GM19397 (cell line): Measurements from ENCODE around the gene RNF169.

ENCODE experiments used
- ATAC-seq: cut with Tn5 transposase; IDR thresholded peaks from one replicate; pipeline ENCODE4 v1.9.1; 2021; ENCODE audit warnings: mild to moderate bottlenecking, moderate library complexity; ENCODE audit not compliant: unreplicated experiment

Gene RNF169

DNA sequence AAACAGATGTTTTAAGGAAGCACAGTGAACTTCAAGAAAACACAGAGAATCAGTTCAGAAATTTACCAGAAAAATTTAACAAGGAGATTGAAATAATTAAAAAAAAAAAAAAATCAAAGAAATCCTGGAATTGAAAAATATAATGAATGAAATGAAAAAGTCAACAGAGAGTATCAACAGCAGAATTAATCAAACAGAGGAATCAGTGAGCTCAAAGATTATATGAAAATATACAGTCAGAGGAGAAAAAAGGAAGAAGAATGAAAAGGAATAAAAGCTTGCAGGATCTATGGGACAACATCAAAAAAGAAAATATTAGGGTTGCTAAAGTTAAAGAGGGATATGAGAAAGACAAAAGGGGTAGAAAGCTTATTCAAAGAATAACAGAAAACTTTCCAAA is 117.9 kb downstream of the RNF169 start:
- no peak for ATAC-seq

DNA sequence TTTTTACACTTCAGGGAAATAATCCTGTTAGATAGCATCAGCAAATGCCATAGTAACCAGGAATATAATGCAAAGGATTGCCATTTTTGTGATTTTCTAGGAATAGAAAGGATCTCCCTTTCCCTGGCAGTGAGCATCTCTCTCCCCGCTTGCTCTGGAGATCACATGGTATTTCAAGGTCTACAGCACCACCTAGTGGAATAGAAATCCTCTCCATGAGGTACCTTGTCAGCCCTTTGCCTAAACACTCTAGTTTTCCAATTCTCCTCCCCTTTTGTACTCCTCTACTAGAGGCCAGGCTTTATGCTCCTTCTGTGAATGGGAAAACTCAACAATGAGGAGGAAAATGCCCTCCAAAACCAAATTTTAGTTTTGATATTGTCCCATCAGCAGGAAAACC is 121.8 kb downstream of the RNF169 start:
- ATAC-seq: no peak

DNA sequence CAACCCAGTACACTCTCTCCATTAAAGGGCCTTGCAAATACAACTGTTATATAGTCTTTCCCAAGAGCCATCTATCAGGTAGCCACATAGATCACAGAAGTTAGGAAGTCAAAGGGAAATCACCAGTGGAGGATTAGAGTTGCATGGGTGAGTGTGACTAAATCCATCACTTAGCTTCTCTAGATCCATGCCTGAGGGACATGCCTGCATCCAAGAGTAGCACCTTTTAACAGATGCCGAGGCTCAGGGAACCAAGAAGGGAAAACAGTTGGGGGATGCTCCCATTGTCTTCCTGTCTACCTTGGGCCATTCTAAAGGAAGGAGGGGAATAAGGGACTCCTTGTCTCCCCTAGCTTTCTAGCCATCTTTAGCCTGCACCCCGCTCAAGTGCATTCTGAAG is 122.4 kb downstream of the RNF169 start:
- ATAC-seq: no peak

DNA sequence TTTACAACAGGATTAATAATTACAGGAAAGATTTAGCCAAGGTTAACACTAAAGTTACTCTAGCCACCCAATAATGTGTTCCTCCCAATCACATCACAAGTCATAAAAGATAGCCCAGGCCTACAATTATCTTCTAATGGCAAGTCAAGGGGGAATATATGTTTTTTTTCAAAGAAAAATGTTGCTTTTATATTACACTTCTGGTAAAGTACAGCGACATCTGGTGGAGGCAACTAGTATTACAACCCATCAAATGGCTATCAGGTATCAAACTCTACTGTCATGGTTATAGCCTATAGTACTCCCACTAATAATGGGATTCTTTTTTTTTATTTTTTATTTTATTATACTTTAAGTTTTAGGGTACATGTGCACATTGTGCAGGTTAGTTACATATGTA is 128.5 kb downstream of the RNF169 start:
- no peak for ATAC-seq
